GM12891 (cell line): ENCODE data around the gene KCTD4.
"Not testable (repeated sequence)": the region's sequence is repeated elsewhere in the genome, so short reads cannot be mapped to it uniquely, and the experiment has no call there.

Experiments
- PAX5 ChIP-seq: IDR thresholded peaks from 2 replicates; pipeline ENCODE4 v1.6.1; 2011; ENCODE audit warnings: low read length, moderate library complexity, mild to moderate bottlenecking; ENCODE audit not compliant: insufficient read depth, severe bottlenecking
- POLR2A ChIP-seq: IDR thresholded peaks from 2 replicates; pipeline ENCODE4 v1.6.1; 2011; ENCODE audit warnings: low read depth, low read length, control low read depth
- POLR2AphosphoS5 ChIP-seq: IDR thresholded peaks from 2 replicates; pipeline ENCODE4 v1.6.1; 2011; ENCODE audit warnings: low read depth, low read length, control low read depth
- SPI1 ChIP-seq: IDR thresholded peaks from 2 replicates; pipeline ENCODE4 v1.6.1; 2011; ENCODE audit warnings: low read depth, low read length, control low read depth

GRCh38 chr13:45244736-45245135 is 43.9 kb upstream of the KCTD4 start:
- TF ChIP-seq POLR2A, POLR2AphosphoS5, SPI1, PAX5: not testable (repeated sequence)
